Measurements from ENCODE around the gene ZDHHC17. TPM values are rescaled to one million over a fixed set of nuclear protein-coding genes. Genes with fewer than 3 reads are reported as not detected.
"Not testable (repeated sequence)": the region's sequence is repeated elsewhere in the genome, so short reads cannot be mapped to it uniquely, and the experiment has no call there.

Gene ZDHHC17
- total and polyA plus RNA-seq, 7 donors, result 7.8 to 22.7 (median 20.2) TPM

DNA sequence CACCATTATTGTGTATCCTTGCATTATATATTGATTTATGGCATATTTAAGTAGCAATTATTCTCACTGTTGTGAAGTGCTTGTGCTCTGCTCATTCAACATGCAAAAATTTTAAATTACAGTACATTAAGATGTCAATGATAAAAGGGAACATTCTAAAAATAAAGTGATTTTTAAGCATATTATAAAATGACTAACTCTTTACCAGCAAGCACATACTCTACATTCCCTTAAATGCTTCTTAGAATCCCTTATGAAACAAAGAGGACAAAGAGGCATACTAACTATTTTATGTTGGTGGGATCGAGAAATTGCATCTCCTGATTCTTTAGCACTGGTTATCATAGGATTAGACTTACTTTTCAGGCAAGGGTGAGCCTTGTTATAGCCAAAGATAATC, 46.6 kb upstream of the ZDHHC17 start:
- TF ChIP-seq, protein P1, sequence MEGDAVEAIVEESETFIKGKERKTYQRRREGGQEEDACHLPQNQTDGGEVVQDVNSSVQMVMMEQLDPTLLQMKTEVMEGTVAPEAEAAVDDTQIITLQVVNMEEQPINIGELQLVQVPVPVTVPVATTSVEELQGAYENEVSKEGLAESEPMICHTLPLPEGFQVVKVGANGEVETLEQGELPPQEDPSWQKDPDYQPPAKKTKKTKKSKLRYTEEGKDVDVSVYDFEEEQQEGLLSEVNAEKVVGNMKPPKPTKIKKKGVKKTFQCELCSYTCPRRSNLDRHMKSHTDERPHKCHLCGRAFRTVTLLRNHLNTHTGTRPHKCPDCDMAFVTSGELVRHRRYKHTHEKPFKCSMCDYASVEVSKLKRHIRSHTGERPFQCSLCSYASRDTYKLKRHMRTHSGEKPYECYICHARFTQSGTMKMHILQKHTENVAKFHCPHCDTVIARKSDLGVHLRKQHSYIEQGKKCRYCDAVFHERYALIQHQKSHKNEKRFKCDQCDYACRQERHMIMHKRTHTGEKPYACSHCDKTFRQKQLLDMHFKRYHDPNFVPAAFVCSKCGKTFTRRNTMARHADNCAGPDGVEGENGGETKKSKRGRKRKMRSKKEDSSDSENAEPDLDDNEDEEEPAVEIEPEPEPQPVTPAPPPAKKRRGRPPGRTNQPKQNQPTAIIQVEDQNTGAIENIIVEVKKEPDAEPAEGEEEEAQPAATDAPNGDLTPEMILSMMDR (IDR thresholded peaks at IDR 0.05), result no peak
- no peak overlapping the region for H3K4me3 ChIP-seq
- no peaks in the 10 kb centered on the region for H3K4me1 ChIP-seq
- 81 to 85% (median 83%) methylated on average over 1 of the region's 1 CpG for WGBS, 3 donors
- H3K36me3 ChIP-seq (ENCODE audit: insufficient read depth in 1 of 2, low read depth in 1 of 2), result no peaks in the 10 kb centered on the region
- H3K9me3 ChIP-seq, result no peaks in the 10 kb centered on the region
- ATAC-seq (no peak), DNase-seq (no peak)
- intact Hi-C loops (cut with DNase I), result no loop called here
- no peak overlapping the region for H3K27ac ChIP-seq
- no peaks in the 10 kb centered on the region for H3K27me3 ChIP-seq (ENCODE audit: insufficient read depth in 3 of 3, low read length in 2 of 3)

DNA sequence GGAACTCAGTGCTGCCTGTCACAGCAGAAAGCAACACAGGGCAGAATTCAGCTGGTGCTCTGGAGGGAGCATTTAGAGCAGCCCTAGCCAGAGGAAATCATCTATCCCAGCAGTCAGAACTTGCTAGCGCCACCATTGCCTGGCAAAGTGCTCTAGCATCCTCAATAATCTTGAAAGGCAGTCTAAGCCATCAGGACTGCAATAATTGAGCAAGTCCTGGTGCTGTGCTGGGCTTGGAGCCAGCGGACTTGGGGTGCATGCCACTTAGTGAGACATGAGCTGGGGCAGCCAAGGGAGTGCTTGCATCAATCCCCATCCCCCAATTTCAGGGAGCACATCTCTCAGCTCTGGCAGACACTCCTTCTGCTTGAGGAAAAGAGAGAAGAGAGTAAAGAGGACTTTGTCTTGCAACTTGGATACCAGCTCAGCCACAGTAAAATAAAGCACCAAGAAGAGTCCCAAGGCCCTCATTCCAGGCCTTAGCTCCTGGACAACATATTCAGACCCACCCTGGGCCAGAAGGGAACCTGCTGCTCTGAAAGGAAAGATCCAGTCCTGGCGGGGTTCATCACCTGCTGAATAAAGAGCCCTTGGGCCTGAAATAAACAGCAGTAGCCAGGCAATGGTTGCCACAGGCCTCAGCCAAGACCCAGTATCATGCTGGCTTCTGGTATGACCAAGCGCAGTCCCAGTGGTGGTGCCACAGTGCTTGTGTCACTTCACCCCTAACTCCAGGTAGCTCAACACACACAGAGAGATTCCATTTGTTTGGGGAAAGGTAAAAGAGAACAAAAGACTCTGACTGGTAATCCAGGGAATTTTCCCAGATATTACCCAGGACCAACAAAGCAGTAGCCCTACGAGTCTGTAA, 44.5 kb upstream of the ZDHHC17 start:
- WGBS, 3 donors, result 81 to 86% (median 85%) methylated on average over 5 of the region's 5 CpGs
- no peaks in the 10 kb centered on the region for H3K27me3 ChIP-seq (ENCODE audit: insufficient read depth in 3 of 3, low read length in 2 of 3)
- no peaks in the 10 kb centered on the region for H3K36me3 ChIP-seq (ENCODE audit: insufficient read depth in 1 of 2, low read depth in 1 of 2)
- no peaks in the 10 kb centered on the region for H3K4me1 ChIP-seq
- intact Hi-C loops (cut with DNase I), result no loop called here
- H3K27ac ChIP-seq, result no peak overlapping the region
- TF ChIP-seq, protein P1 (IDR thresholded peaks at IDR 0.05), result no peak
- no peak for DNase-seq
- H3K9me3 ChIP-seq, result no peaks in the 10 kb centered on the region
- no peak overlapping the region for H3K4me3 ChIP-seq
- no peak for ATAC-seq

DNA sequence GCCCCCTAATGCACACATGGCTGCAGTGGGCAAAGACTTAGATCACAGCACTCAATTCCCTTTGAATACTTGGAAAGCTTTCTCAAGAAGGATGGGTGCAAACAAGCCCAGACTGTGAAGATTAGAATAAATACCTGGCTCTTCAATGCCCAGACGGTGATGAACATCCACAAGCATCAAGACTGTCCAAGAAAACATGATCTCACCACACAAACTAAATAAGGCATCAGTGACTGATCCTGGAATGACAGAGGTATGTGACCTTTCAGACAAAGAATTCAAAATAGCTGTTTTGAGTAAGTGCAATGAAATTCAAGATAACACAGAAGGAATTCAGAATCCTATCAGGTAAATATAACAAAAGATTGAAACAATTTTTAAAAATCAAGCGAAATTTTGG, 43.8 kb upstream of the ZDHHC17 start:
- H3K27me3 ChIP-seq (ENCODE audit: insufficient read depth in 3 of 3, low read length in 2 of 3), result no peaks in the 10 kb centered on the region
- H3K4me3 ChIP-seq, result no peak overlapping the region
- DNase-seq (no peak), ATAC-seq (no peak)
- no peak overlapping the region for H3K27ac ChIP-seq
- TF ChIP-seq, protein P1 (IDR thresholded peaks at IDR 0.05), result no peak
- H3K4me1 ChIP-seq, result no peaks in the 10 kb centered on the region
- H3K36me3 ChIP-seq (ENCODE audit: insufficient read depth in 1 of 2, low read depth in 1 of 2), result no peaks in the 10 kb centered on the region
- intact Hi-C loops (cut with DNase I), result no loop called here
- H3K9me3 ChIP-seq, result no peaks in the 10 kb centered on the region
- WGBS, 3 donors, result 55 to 69% (median 65%) methylated on average over 2 of the region's 2 CpGs

DNA sequence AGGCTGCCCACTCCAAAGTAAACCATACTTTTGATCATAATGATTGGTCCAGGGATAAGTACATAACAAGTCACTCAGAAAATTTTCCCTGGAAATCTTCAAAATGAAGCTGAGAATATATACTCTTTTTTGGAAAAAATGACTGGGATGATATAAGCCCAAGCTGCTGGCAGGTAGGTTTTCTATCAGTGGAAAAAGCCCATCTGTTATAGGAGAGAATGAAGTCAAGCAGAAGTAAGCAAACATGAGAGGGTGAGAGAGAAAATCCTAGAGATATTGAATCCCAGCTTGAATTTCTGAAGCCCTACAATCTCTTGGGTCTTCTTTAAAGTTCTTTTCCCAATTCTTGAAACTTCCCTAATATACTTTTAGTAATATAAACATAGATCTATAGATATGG, 37.3 kb upstream of the ZDHHC17 start:
- Histone ChIP-seq H3K9me3 (no peaks in the 10 kb centered on the region), H3K4me1 (no peaks in the 10 kb centered on the region), H3K4me3 (no peak overlapping the region), H3K27ac (no peak overlapping the region), H3K36me3 (ENCODE audit: insufficient read depth in 1 of 2, low read depth in 1 of 2) (no peaks in the 10 kb centered on the region), H3K27me3 (ENCODE audit: insufficient read depth in 3 of 3, low read length in 2 of 3) (no peaks in the 10 kb centered on the region)
- TF ChIP-seq, protein P1 (IDR thresholded peaks at IDR 0.05), result no peak
- intact Hi-C loops (cut with DNase I), result no loop called here
- DNase-seq (no peak), ATAC-seq (no peak)

DNA sequence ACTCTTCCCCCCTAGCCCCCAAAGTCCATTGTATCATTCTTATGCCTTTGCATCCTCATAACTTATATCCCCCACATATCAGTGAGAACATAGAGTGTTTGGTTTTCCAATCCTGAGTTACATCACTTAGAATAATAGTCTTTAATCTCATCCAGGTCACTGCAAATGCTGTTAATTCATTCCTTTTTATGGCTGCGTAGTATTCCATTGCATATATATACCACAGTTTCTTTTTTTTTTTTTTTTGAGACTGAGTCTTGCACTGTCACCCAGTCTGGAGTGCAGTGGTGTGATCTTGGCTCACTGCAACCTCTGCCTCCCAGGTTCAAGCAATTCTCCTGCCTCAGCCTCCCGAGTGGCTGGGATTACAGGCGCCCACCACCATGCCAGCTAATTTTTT, 31.7 kb upstream of the ZDHHC17 start:
- H3K9me3 ChIP-seq; H3K36me3 ChIP-seq (ENCODE audit: insufficient read depth in 1 of 2, low read depth in 1 of 2); H3K4me3 ChIP-seq; H3K27ac ChIP-seq; DNase-seq; H3K27me3 ChIP-seq (ENCODE audit: insufficient read depth in 3 of 3, low read length in 2 of 3); ATAC-seq; intact Hi-C loops (cut with DNase I); H3K4me1 ChIP-seq: not testable (repeated sequence)
- WGBS, 3 donors, result 75 to 96% (median 90%) methylated on average over 3 of the region's 3 CpGs

DNA sequence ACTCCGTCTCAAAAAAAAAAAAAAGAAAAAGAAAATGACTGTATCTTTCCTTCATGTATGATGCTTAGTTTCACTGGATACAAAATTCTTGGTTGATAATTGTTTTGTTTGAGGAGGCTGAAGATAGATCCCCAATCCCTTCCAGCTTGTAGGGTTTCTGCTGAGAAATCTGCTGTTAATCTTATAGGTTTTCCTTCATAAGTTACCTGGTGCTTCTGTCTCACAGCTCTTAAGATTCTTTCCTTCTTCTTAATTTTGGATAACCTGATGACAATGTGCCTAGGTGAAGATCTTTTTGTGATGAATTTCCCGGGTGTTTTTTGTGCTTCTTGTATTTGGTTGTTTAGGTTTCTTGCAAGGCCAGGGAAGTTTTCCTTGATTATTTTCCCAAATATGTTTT, 26.2 kb upstream of the ZDHHC17 start:
- ATAC-seq; H3K4me1 ChIP-seq; H3K4me3 ChIP-seq; intact Hi-C loops (cut with DNase I); H3K9me3 ChIP-seq; DNase-seq; H3K27ac ChIP-seq; H3K36me3 ChIP-seq (ENCODE audit: insufficient read depth in 1 of 2, low read depth in 1 of 2); H3K27me3 ChIP-seq (ENCODE audit: insufficient read depth in 3 of 3, low read length in 2 of 3): not testable (repeated sequence)
- WGBS, 3 donors, result 97 to 99% (median 97%) methylated on average over 1 to 2 of the region's 2 CpGs
